Transverse colon (tissue), 4 donors: Measurements from ENCODE around the gene ROBO1.

Source experiments
- CTCF ChIP-seq, 5 experiments: fragments of 200-600 bp in 3 of 5; fragments of 450-650 bp in 2 of 5; sonication (generic) in 3 of 5; IDR thresholded peaks; 1 replicate in 2 of 5; 2 replicates in 3 of 5; pipeline ENCODE4 v1.5.1; 2016 to 2017; ENCODE audit warnings: antibody characterized with exemption in 5 of 5, inconsistent platforms in 3 of 5, mild to moderate bottlenecking in 2 of 5, moderate library complexity in 1 of 5
- EP300 ChIP-seq: sonication (generic); formaldehyde crosslinking; IDR thresholded peaks from one replicate; pipeline ENCODE4 v1.6.1; 2017; ENCODE audit warnings: antibody characterized with exemption, low read depth
- POLR2A ChIP-seq: fragments of 450-650 bp; IDR thresholded peaks from one replicate; pipeline ENCODE4 v1.6.1; 2016; ENCODE audit warnings: antibody characterized with exemption, mild to moderate bottlenecking, moderate library complexity
- POLR2AphosphoS5 ChIP-seq, 3 donors: sonication (generic); formaldehyde crosslinking; IDR thresholded peaks; one replicate each; pipeline ENCODE4 v1.6.1; 2016; ENCODE audit warnings: antibody characterized with exemption in 3 of 3

DNA sequence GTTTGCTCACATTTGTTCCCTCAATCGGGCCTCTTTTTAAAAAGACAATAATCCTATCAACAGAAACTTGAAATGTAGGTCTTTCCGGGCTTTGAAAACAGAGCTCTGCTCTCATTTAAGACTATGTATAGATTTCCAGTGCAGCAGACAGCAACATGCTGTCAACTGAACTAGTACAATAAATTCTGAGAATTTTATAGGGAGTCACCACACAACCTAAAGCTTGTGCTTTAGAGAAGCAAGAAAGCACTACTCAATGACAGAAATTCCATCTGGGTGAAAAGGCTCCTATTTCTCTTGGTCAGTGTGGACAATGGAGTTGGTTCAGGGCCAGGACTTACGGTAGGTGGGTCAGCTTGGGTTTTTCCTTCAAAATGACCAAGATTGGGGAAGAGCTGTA lies 583.5 kb downstream of the ROBO1 start:
- TF ChIP-seq POLR2A = no peak
- TF ChIP-seq CTCF (IDR thresholded peaks at IDR 0.05) = no peak
- no peak for TF ChIP-seq EP300
- TF ChIP-seq POLR2AphosphoS5 (IDR thresholded peaks at IDR 0.05) = no peak
